A549 (cell line): ENCODE measurements around the gene DIAPH1.

Experiments used
- JUNB ChIP-seq: fragments of >200 bp; sonication (Bioruptor Twin); formaldehyde crosslinking; IDR thresholded peaks from 2 replicates; pipeline ENCODE4 v1.6.1; 2016
- TF ChIP-seq, protein P1 (sequence below): fragments of >200 bp; sonication (Bioruptor Twin); formaldehyde crosslinking; IDR thresholded peaks from 3 replicates; pipeline ENCODE4 v1.5.1; 2016

DNA sequence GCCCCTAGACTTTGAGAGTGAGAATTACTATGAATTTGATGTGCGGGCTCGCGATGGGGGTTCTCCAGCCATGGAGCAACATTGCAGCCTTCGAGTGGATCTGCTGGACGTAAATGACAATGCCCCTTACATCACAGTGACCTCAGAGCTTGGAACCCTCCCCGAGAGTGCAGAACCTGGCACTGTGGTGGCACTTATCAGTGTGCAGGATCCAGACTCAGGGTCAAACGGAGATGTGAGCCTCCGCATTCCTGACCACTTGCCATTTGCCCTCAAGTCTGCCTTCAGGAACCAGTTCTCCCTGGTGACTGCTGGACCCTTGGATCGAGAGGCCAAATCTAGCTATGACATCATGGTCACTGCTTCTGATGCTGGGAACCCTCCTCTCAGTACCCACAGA is 132.7 kb downstream of the DIAPH1 start:
- TF ChIP-seq, protein P1, sequence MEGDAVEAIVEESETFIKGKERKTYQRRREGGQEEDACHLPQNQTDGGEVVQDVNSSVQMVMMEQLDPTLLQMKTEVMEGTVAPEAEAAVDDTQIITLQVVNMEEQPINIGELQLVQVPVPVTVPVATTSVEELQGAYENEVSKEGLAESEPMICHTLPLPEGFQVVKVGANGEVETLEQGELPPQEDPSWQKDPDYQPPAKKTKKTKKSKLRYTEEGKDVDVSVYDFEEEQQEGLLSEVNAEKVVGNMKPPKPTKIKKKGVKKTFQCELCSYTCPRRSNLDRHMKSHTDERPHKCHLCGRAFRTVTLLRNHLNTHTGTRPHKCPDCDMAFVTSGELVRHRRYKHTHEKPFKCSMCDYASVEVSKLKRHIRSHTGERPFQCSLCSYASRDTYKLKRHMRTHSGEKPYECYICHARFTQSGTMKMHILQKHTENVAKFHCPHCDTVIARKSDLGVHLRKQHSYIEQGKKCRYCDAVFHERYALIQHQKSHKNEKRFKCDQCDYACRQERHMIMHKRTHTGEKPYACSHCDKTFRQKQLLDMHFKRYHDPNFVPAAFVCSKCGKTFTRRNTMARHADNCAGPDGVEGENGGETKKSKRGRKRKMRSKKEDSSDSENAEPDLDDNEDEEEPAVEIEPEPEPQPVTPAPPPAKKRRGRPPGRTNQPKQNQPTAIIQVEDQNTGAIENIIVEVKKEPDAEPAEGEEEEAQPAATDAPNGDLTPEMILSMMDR, result no peak
- no peak for TF ChIP-seq JUNB
